Kidney glomerular epithelial cell (primary cell): ENCODE data around the gene MSRB3.

ENCODE experiments used
- DNase-seq: peaks from one replicate; lab custom pipeline; 2025; lab: John Stamatoyannopoulos, UW

The MSRB3 gene

DNA sequence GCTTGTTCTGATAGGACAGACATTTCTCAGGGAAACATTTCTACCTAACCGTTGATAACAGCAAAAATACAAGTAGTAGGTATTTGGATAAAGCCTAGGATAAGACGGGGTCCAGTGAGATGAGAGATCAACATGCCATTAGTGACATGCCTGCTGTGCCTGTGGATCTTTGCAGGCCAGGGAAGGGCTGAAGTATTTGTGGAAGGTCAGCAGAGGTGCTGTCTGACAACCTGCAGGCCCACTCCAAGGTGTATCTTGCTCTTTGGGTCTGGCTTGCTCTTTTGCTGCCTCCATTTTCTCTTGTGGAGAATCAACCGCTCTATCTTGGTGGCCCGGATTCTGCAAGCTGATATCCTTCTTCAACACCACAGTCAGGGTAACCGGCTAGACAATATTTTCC is 46.7 kb downstream of the MSRB3 start:
- no peak for DNase-seq

DNA sequence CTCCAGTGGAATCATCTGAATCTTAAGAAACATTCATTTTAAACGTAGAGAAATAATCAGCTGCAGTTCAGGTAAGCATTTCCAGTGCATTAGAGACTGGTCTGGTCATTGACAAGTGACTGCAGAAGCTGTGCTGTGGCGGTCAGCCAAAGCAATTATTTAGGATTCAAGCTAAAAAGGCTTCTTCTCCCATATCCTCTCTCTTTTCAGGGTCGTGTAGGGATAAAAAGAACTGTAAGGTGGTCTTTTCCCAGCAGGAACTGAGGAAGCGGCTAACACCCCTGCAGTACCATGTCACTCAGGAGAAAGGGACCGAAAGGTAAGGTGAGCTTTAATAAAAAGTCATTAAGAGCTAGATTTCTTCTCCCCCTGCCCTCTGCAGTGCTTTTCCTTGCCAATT is 48.1 kb downstream of the MSRB3 start:
- no peak for DNase-seq

DNA sequence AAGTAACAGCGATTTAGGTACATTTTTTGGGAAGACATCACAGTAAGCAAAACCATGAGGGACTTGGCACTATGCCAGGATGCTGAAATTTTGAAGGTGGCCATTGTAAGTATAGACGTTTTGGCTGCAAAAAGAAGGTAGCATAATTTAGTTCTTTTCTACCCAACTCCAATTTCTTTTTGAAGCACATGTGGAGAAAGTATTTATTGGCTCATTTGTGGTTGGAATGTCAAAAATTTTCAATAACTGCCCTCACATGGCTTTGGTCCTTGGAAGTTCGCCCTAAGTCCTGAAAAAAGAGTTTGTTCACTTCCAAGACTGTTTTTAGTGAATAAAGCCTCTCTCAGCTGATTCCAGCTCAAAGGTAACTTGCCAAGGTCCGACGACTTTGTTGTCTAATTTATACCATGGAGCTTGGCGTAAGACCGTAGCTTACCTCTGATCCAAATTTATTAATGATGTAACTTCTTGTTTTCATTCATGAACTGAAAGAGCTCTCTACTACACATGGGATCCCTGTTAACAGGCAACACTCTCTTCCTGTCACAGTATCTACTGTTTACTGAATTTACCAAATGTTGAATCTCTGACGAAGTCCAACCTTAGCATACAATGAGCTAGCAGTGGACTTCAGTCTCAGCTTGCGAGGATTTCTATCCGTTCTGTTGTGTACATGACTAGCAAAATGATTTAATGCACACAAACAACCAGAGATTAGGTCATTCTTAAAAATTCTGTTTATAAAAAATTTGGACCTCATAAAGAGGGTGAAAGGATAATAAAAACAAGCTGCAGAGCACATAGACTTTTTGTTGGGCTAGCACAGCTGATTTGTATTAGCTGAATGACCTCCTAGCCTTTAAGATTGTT is 49.0 kb downstream of the MSRB3 start:
- no peak for DNase-seq

DNA sequence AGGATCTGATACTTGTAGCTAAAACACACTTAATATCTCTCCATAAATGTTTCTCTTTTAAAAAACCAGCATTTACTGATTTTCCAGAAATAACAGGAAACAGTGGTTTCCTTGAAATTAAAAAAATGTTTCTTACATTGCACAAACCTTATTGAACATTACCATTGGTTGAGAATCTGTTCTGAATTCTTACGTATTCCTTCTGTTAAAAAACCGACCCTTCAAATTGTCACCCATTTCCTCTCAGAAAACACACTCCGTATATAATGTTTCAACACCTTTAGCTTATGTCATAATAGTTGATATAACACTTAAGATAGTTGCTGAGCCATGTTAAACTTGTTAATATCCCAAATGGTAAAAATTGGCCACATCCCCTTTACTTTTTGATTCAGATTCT is 51.2 kb downstream of the MSRB3 start:
- DNase-seq = no peak

DNA sequence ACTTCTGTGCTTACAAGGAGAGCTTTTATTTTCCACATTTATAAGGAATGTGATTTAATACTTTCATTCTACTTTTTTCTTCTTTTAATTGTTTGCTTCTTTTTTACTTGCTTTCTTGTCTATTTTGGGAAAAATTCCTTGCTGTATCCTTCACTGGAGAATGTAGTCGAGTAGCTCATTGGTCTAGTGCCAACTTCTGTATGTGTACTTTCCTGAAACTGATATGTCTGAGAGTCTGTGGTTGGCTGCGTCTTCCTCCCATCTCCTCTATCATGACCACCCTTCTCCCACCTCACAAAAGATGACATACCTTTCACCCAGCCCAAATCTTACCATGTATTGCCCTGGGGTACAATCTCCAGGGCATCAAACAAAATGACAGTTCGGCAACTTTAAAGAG is 51.8 kb downstream of the MSRB3 start:
- no peak for DNase-seq

DNA sequence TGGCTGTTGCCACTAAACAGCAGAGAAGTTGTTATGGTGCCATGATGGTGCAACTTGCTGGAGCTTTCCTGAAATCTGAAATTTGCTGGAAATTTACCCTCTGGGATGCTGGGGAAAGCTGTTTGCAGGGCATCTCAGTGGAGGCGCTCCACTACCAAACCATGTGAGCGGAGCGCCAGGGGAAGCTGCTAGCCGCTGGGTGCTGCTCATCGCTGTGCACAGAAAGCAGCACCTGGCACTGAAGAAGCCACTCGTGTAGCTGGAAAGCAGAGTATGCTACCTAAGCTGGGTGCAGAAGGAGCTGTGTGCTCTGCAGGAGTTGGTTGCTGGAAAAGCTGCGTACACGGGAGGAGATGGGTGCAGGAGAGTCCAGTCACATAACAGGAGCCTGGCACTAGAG is 53.0 kb downstream of the MSRB3 start:
- DNase-seq = no peak

DNA sequence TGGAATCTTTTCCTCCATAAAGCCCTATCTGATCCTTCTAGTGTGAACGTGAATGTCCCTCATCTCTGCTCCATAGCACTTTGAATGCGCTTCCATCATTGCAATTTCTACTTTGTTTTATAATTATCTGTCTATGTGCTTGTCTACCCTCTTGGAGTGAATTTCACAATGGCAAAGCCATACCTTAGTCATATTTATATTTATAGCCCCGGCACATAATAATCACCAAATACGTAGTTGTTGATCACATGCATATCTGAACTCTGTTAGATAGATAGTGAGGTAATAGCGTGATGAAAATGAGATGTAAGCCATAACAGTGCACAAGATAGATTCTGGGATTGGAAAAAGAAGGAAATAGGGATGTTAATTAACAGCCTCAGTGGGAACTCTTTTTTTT is 55.2 kb downstream of the MSRB3 start:
- DNase-seq = no peak

DNA sequence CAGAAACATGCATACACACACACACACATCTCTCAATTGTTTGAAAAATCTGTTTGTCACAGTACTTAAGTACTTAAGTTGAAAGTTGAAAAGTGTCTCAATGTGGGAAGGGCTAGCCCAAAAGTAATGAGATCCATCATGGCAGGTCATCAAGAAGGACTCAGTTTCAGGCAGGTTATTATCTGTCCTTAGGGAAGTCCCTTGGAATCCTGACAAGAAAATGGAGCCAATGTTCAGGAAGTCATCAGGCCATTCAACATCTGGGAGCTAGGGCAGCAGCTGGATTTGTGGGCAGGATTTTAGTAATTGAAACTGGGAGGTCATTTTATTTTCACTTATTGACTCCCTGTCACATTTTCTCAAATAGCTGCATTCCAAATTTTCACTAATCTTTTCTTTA is 56.0 kb downstream of the MSRB3 start:
- DNase-seq = no peak

DNA sequence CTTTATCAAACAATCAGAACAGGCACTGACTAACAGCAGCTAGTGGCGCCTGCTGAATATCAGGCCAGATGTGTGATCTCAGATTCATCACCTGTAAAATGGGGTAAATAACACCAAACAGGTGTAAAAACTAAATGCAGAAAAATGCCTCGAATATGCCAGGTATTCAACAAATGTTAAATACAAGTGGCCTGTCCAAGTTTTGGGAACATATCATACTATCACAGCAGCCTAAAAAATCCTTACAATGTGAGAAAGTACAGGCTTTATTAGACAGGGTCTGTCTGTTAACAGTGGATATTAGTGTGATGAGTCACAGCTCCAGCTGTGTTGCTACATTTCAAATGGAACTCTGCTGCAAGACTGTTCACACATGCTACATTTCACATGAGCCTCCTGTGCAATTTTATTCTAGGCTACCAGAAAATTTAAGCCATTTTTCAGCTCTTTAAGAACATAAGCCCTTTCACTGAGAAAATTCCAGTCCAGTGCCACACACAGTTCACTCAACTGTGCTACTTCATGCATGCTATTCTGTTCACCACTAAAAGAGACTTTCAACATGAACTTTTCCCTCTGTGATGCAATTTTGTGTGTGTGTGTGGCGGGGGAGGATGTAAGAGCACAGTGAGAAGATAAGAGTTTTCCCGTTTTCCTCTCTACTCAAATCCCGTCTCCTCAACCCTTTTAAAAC is 56.7 kb downstream of the MSRB3 start:
- DNase-seq = peak; percentile 51

DNA sequence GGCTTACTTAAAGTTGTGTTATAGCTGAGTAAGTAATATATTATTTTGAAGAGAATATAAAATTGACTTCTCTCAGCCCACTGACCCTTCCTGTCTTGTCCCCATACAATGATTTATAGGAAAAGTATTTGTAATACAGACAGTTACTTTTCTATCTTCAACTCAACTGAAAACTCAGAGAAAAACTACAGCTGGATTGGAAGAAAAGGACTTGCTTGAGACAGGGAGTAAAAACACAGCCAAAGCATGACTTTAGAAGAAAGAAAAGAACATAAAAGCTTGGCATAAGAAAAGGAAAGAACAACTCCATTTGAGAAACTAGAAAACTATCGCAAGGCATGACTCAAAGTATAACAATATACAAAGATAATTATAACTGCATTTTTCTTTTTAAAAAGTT is 57.5 kb downstream of the MSRB3 start:
- DNase-seq = no peak

DNA sequence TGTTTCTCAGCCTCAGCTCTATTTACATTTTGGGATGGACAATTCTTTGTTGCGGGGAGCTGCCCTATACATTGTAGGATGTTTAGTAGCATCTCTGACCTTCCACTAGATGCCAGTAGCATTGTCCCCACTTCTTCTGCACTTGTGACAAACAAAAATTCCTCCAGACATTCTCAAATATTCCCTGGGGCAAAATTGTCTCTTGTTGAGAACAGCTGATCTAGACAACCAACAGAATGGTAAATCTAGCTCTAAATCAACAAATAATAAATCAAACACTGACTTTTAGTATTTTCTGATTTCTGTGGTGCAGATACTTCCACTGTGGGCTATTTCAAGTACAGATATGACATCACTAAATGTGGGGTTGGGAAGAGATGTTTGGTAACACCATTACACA is 60.7 kb downstream of the MSRB3 start:
- no peak for DNase-seq

DNA sequence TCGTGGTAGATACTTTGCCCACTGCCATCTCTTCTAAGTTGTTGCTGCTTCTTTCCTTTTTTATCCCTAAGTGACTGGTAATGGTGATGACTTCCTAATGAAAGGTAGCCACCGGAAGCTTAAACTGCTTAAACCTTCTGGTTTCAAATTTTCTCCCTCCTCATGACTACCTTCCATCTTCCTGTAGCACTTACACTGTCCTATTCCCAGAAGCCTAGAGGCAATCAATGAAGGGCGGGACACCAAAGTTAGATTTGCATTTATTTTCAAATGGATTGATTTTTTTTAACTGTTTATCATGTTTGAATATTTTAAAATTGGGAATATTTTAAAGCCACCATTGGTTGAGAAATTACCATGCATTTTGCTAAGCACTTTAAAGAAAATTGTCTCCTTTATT is 64.7 kb downstream of the MSRB3 start:
- no peak for DNase-seq

DNA sequence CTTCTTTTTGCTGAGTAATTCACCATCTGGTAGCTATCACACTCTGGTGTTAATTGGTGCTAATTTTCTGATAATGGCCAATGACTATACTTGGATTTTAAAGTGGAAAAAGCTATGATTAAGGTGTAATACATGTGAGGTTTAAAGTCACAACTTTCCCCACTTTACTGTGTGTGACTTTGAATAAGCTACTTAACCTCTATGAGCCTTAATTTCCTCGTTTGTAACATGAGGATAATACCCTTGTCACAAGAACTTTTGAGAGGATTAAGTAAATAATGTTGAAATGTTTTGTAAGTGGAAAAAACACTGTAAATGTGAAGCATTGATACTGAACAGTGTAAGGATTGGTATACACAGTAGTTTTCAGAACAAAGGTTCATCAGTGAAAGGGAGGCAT is 65.3 kb downstream of the MSRB3 start:
- no peak for DNase-seq

DNA sequence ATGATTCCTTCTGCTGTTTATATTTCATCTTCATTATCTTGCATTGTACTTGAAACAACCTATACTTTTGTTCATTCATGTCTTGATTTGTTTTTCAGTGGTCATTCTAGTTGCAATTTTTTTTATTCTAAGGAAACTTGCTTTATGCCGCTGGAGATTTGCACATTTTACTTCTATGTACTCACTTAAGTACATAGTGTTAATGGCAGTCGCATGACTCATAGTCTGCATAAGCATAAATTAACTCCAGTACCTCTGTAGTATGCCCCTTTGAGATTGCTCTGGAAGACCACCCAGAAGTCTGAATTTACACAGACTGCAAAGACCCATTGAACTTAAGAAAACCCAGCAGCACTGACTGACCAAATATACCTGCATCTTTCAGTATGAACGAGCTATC is 77.0 kb downstream of the MSRB3 start:
- no peak for DNase-seq

DNA sequence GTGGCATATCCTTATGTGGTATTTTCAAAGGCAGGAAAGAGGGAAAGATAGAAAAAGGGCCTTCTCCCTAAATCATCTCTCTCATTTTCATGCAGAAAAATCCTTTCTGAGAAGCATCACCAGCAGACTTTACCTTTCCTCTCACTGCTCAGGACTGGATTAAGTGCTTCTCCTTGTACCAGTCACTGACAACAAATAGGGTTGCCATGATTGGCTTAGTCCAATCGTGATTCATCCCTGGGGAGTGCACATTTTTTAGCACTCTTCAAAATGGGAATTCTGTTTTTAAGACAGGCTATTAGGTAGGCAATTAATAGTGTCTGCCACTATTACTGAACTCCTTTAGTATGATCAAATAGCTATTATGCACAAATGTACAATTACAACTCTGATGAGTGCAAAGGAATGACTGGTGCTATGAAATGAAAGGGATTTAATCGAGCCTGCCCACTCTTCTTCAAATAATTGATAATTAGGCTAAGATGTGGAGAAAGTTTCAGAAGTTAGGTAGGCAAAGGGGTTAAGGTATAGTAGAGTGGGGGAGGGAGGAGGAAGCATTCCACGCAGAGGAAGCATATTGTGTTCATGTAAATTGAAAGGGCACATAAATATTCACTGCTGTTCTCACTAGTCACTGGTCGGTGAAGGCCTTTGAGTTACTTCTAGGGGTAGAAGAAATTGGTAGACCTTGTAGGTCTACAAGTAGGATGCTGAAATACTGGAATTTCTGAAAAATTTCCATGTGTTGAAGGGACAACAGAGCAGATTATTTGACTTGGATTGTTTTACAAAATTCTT is 84.0 kb downstream of the MSRB3 start:
- DNase-seq = no peak

DNA sequence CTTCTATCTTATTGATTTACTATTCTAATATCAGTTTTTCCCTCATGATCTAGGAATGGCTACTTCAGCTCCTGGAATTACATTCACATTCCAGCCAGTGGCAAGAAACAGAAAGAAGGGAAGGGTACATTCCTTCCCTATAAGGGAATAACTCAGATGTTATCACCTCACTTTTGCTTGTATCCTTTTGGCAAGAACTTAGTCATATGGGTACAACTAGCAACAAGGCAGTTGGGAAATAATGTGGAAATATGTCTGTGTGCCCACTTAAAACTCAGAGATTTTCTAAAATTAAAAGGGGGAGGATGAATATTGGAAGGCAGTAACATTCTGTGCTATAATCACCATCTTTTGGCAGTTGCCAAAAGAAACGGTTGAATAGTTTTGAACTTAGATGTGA is 85.6 kb downstream of the MSRB3 start:
- no peak for DNase-seq

DNA sequence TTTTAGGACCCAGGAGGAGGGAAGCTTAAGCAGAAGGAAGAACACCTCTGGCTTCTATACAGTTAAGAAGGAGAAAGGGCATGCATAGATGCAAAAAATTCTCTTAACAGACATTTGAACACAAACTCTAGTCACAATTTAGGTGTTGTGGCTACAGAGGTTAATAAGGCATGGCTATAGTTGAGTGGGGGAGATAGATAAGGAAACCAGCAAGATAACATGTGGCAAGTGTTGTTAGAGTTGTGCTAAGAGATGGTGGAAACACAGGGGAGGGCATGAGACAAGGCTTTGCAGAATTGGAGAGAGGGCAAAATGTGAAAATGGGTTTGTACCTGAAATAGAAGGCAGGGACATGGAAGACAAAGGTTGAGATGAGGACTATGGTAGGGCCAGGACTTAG is 88.9 kb downstream of the MSRB3 start:
- DNase-seq = no peak

DNA sequence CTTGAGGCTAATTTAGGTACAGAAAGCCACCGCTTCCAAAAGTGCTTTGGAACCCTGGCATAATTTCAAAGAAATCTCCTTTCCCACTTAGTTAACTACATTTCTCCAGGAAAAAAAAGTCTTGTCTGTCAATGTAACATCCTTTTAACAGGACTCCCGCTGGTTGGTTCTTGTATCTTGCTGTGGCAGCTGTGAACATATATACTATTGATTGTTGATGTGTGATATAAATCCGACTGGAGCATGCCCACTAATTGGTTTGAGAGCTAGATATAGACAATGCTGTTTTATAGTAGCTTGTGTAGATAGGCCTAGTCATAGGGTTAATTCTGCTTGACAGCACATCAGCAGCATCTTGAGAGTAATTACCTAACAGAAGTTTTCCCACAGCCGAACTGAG is 89.6 kb downstream of the MSRB3 start:
- DNase-seq = no peak

DNA sequence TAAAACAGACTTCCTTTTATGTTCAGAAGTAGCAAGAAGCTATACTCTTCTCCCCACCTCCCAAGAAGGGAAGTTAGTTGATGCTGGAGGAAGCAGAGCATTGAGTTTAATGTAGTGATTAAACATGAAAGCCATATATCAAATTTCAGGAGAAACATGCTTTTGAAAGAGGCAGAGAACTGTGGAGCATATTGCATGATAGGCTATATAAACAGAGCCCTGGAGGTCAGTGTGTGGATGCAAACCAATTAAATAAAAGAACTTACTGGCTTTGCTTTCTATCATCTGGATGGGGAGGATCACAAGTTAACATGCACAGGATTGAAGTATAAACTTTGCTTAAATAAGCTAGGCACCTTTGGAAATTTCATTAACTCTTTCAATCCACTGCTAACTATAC is 94.1 kb downstream of the MSRB3 start:
- no peak for DNase-seq

DNA sequence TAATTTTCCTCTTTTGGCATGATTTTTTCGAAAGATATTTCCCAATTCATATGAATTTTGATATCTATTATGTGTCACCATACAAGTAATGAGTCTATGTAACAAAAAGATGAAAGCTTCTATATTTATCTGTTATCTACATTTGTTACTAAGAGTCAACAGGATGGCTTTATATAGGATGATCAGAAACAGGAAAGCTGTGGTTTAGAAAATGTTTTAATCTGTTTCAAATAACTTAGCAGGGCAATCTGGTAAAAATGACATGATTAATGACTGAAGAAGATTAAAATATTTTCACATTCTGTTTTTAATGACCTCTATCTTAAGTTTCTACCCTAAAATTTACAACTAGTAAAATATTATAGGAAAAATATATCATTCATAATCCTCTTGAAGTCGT is 105.8 kb downstream of the MSRB3 start:
- no peak for DNase-seq

DNA sequence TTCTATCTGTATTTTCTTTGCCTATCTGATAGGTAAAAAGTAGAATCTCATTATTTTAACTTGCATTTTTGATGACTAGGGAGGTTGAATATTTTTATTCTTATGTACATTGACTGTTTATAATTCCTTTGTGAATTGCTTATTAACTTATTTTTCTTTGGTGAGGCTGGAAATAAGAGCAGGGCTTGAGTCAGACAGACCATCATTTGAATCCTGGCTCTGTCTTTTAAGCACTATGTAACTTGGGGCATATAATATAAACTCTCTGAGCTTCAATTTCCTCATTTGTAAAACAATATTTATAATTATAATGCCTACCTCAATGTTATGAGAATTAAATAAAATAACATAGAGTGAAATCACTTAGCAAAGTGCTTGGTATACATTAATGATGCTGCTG is 108.9 kb downstream of the MSRB3 start:
- no peak for DNase-seq

DNA sequence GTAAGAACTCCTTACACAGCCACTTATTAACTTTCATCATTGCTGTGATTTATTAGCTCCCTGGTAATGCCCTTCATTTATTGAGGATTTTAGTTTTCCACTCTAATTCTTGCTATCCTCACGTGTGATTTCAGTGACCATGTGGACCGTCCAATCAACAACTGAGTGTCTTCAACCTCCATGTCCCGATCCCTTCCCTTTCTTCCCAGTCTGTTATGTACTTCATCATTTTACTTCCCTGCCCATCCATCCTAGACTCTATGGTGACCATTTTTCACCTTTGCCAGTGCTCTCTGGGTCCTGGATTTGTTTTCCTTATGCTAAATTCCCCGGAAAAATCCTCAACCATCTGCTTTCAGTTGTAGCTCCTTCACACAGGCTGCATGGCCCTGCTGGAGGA is 111.0 kb downstream of the MSRB3 start:
- no peak for DNase-seq

DNA sequence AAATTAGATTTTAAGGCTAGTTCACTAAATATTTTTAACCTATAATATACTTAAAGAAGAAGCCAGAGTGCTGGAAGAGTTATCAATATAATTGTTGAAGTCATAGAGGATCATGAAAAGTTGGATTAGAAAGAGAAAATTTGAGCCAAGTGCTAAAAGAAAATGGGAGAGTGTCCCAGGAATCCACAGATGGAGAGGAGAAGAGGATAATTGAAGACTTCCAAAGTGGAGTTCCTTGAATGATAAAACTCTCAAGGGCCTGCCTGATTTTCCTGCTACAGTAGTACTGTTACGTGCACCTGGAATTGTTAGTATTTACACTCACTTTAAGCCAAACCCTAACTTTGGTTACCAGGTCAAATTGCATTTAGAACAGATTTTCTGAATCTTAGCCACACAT is 113.2 kb downstream of the MSRB3 start:
- DNase-seq = no peak
